ENCODE measurements around the gene CHRNA9.
"Not testable (repeated sequence)": the region's sequence is repeated elsewhere in the genome, so short reads cannot be mapped to it uniquely, and the experiment has no call there.

Gene CHRNA9, protein sequence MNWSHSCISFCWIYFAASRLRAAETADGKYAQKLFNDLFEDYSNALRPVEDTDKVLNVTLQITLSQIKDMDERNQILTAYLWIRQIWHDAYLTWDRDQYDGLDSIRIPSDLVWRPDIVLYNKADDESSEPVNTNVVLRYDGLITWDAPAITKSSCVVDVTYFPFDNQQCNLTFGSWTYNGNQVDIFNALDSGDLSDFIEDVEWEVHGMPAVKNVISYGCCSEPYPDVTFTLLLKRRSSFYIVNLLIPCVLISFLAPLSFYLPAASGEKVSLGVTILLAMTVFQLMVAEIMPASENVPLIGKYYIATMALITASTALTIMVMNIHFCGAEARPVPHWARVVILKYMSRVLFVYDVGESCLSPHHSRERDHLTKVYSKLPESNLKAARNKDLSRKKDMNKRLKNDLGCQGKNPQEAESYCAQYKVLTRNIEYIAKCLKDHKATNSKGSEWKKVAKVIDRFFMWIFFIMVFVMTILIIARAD

DNA sequence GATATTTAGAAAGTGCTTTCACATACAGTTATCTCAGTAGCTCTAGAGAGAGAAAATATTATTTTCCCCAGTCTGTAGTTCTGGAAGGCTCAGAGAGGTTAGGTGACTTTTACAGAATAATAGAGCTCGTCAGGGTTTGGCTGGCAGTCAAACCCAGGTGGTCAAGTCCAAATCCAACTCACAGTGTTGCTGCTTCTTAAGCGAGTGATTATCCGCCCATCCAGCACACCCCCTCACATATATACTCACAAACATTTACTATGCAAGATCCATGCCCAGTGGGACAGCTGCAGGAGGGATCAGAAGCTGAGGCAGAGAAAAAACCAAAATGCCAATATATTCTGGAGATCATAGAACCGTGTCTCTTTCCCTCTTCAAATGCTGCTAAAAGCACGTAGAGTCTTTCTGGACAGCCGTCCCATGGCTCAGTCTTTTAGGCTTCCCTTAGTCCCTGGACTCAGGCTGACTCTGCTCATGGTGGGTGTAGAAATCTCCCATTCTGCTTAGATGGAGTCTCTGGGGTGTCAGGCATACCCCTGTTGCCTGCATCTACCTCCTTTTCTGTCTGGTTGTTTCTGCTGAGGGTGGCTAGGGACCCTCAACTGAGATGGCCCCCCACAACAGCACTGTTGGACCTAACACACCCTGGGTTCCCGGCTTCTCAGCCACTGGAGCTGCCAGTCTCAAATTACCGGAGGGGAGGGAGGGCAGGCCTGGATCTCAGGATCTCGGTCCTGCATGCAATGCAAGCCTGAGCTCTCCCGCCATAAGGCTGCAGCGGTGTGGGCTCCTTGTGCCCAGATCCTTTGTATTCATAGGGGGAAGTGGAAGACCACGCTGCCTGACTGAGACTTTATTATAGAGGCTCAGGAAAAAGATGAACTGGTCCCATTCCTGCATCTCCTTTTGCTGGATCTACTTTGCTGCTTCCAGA, at the start of gene CHRNA9:
Gene CHRNA9 (plus strand): TSS at position 743 of the 934 bp plus-strand sequence. CDS start 135 bp downstream, at position 878.
- peaks cover 16% of the 10 kb centered on the region for H3K27me3 Mint-ChIP-seq (ENCODE audit: low read depth)
- no peaks in the 10 kb centered on the region for H3K36me3 Mint-ChIP-seq (ENCODE audit: low read depth)
- no peak within 1 kb of the TSS for H3K4me3 Mint-ChIP-seq
- H3K9me3 Mint-ChIP-seq: no peaks in the 10 kb centered on the region
- peaks cover 2% of the 10 kb centered on the region for H3K4me1 Mint-ChIP-seq (ENCODE audit: low read depth)
- no peak within 1 kb of the TSS for H3K27ac Mint-ChIP-seq
- DNase-seq (ENCODE audit: low spot score): no peak

DNA sequence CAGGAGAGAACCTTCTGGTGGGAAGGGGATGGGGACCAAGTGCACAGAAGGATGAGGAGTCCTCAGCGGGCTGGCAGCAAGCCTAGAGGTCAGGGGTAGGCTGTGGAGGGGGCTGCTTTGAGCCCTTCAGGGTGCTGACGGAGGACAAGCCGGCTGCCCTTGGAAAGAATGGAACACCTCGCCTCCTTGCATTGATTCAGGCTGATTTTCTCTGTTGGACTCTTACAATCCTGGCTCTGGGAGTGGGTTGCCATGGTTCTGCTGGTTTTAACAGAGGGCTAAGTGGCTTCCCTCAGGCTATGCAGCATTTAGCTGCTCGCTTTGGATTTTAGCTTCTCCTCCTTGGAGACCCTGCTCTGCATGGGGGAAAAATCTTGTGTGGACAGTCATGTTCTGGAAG, 49.4 kb upstream of the CHRNA9 start:
- H3K27ac Mint-ChIP-seq: peak overlapping the region; percentile 67
- H3K27me3 Mint-ChIP-seq (ENCODE audit: low read depth): no peaks in the 10 kb centered on the region
- peaks cover 49% of the 10 kb centered on the region for H3K4me1 Mint-ChIP-seq (ENCODE audit: low read depth)

DNA sequence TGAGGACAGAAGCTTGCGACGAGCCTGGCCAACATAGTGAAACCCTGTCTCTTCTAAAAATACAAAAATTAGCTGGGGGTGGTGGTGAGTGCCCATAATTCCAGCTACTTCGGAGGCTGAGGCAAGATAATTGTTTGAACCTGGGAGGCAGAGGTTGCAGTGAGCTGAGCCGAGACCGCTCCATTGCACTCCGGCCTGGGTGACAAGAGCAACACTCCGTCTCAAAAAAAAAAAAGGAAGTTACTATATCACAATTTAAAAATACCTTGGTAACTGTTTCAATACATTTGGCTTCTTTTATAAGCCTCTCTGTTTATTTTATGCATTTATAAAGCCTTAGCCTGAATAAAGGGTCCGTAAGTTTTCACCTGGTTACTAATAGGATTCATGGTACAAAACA, 46.6 kb upstream of the CHRNA9 start:
- Mint-ChIP-seq H3K4me3 (peak overlapping the region; percentile 2), H3K4me1 (ENCODE audit: low read depth) (peaks cover 54% of the 10 kb centered on the region), H3K27me3 (ENCODE audit: low read depth) (no peaks in the 10 kb centered on the region), H3K36me3 (ENCODE audit: low read depth) (peaks cover 3% of the 10 kb centered on the region), H3K27ac (no peak overlapping the region), H3K9me3 (peaks cover 8% of the 10 kb centered on the region)
- no peak for DNase-seq (ENCODE audit: low spot score)

More for the DNA sequence above, 49.4 kb upstream of the CHRNA9 start:
- Mint-ChIP-seq H3K4me3 (no peak overlapping the region), H3K36me3 (ENCODE audit: low read depth) (peaks cover 5% of the 10 kb centered on the region), H3K9me3 (peaks cover 2% of the 10 kb centered on the region)
- no peak for DNase-seq (ENCODE audit: low spot score)

DNA sequence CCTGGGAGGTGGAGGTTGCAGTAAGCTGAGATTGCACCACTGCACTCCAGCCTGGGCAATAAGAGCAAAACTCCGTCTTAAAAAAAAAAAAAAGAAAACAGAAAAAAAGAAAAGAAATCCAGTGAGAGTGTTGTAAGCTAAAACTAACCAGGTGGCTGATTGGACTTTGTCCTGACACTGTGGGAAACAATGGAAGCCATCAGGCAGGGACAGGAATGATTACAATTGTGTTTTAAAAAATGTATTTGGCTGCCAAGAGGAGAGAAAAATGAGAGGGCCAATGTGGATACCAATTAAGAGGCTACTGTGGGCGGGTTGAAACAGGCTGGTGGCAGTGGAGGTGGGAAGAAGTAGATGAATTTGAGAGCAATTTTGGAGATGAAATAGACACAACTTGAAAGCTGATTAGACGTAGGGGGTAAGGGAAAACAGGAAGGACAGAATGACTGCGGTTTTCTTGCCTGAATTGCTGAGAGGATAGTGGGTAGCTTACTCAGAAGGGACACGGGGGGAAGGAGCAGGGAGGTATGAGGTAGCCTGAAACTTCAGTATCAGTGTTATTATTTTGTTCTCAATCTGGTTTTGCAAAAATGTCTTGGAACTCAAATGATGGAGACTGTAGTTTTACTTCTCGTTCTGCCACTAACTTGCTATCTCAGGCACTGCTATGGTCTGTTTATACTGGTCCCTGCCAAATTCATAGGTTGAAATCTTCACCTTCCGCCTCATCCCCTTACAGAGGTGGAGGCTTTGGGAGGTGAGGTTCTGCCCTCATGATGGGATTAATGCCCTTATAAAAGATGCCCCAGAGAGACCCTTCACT, 45.6 kb upstream of the CHRNA9 start:
- H3K27ac Mint-ChIP-seq: peak overlapping the region; percentile 83
- no peaks in the 10 kb centered on the region for H3K27me3 Mint-ChIP-seq (ENCODE audit: low read depth)
- H3K9me3 Mint-ChIP-seq: peaks cover 8% of the 10 kb centered on the region
- peaks cover 3% of the 10 kb centered on the region for H3K36me3 Mint-ChIP-seq (ENCODE audit: low read depth)
- peaks cover 44% of the 10 kb centered on the region for H3K4me1 Mint-ChIP-seq (ENCODE audit: low read depth)
- peak overlapping the region; percentile 69 for H3K4me3 Mint-ChIP-seq
- DNase-seq (ENCODE audit: low spot score): peak; percentile 57

DNA sequence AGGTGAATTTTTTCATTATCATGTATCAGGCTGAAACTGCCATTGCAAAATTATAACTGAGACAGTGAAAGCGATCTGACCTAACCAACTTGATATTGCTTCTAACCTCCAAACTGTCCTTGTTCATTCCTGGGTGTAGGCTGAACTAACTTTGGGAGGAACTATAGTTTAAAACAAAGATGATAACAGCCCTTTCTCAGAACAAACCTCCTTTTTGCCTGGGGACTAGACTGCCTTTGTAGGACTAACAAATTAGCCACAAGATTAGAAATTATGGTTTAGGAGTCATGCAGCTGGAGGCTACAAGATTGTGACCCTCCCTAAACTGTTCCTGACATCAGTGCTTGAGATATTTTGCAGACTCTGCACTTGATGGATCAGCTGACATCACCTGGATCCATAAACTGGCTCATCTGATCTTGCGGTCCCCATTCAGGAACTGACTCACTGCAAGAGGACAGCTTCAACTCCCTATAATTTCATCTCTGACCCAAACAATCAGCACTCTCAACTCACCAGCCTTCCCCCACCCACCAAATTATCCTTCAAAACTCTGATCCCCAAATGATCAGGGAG, 44.4 kb upstream of the CHRNA9 start:
- Mint-ChIP-seq H3K27ac (peak overlapping the region; percentile 83), H3K4me3 (peak overlapping the region; percentile 69), H3K4me1 (ENCODE audit: low read depth) (peaks cover 43% of the 10 kb centered on the region)
- not testable (repeated sequence) for H3K36me3 Mint-ChIP-seq (ENCODE audit: low read depth); H3K27me3 Mint-ChIP-seq (ENCODE audit: low read depth); DNase-seq (ENCODE audit: low spot score); H3K9me3 Mint-ChIP-seq

DNA sequence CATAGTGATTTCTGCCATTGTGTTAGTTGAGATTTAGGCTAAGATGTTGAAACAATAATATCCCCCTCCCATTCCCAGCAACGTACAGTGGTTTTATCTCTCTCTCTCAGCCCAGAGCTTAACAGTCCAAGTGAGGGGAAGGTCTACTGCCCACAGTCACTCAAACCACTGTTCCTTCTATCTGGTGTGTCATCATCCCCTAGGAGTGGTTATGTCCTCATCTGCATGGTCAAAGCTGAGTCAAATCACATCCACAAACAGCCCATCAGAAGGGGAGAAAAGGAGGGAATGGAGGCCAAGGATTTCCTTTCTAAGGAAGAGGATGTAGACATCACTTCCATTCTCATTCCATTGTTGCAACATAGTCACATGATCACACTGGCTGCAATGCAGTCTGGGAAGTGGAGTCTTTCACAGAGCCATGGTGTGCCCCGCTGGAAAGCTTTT, 42.8 kb upstream of the CHRNA9 start:
- Mint-ChIP-seq H3K27ac (peak overlapping the region; percentile 41), H3K36me3 (ENCODE audit: low read depth) (peaks cover 3% of the 10 kb centered on the region), H3K4me1 (ENCODE audit: low read depth) (peaks cover 43% of the 10 kb centered on the region), H3K4me3 (no peak overlapping the region), H3K9me3 (peaks cover 8% of the 10 kb centered on the region), H3K27me3 (ENCODE audit: low read depth) (no peaks in the 10 kb centered on the region)
- DNase-seq (ENCODE audit: low spot score): no peak

DNA sequence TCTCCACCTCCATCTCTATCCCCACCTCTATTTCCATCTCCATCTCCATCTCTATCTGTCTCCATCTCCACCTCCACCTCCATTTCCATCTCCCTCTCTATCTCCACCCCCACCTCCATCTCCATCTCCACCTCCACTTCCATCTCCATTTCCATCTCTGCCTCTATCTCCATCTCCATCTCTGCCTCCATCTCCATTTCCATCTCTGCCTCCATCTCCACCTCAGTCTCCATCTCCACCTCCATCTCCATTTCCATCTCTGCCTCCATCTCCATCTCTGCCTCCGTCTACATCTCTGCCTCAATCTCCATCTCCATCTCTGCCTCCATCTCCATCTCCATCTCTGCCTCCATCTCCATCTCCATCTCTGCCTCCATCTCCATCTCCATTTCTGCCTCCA, 40.8 kb upstream of the CHRNA9 start:
- Mint-ChIP-seq H3K4me3 (no peak overlapping the region), H3K36me3 (ENCODE audit: low read depth) (peaks cover 3% of the 10 kb centered on the region), H3K27me3 (ENCODE audit: low read depth) (no peaks in the 10 kb centered on the region), H3K27ac (no peak overlapping the region), H3K9me3 (peaks cover 8% of the 10 kb centered on the region), H3K4me1 (ENCODE audit: low read depth) (peaks cover 50% of the 10 kb centered on the region)
- DNase-seq (ENCODE audit: low spot score): no peak

DNA sequence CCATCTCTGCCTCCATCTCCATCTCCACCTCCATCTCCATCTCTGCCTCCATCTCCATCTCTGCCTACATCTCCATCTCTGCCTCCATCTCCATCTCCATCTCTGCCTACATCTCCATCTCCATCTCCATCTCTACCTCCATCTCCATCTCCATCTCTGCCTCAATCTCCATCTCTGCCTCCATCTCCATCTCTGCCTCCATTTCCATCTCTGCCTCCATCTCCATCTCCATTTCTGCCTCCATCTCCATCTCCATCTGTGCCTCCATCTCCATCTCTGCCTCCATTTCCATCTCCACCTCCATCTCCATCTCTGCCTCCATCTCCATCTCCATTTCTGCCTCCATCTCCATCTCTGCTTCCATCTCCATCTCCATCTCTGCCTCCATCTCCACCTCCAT, 40.1 kb upstream of the CHRNA9 start:
- H3K27me3 Mint-ChIP-seq (ENCODE audit: low read depth); H3K9me3 Mint-ChIP-seq; H3K36me3 Mint-ChIP-seq (ENCODE audit: low read depth); H3K4me3 Mint-ChIP-seq; H3K27ac Mint-ChIP-seq; DNase-seq (ENCODE audit: low spot score): not testable (repeated sequence)
- H3K4me1 Mint-ChIP-seq (ENCODE audit: low read depth): peaks cover 50% of the 10 kb centered on the region

DNA sequence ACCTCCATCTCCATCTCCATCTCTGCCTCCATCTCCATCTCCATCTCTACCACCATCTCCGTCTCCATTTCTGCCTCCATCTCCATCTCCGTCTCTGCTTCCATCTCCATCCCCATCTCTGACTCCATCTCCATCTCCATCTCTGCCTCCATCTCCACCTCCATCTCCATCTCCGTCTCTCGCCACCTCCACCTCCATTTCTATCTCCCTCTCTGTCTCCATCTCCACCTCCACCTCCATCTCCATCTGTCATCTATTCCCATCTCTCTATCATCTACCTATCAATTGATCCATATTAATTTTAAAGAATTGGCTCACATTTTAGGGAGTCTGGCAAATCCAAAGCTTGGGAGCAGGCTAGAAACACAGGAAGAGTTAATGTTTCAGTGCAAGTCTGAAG, 39.6 kb upstream of the CHRNA9 start:
- Mint-ChIP-seq H3K27me3 (ENCODE audit: low read depth) (no peaks in the 10 kb centered on the region), H3K4me1 (ENCODE audit: low read depth) (peaks cover 50% of the 10 kb centered on the region), H3K4me3 (no peak overlapping the region), H3K36me3 (ENCODE audit: low read depth) (peaks cover 3% of the 10 kb centered on the region), H3K9me3 (peaks cover 8% of the 10 kb centered on the region), H3K27ac (no peak overlapping the region)
- DNase-seq (ENCODE audit: low spot score): no peak

DNA sequence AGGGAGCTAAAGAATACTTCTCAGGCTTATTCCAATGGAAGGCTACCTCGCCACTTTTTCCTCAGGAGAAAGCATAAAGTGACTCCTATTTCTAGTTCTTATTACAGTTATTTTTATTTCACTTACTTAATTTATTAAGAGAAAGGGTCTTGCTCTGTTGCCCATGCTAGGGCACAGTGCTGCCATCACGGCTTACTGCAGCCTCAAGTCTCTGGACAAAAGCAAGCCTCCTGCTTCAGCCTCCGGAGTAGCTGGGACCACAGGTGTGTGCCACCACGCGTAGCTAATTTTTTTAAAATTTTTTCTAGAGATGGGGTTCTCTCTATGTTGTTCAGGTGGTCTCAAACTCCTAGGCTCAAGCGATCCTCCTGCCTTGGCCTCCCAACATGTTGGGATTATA, 36.0 kb upstream of the CHRNA9 start:
- Mint-ChIP-seq H3K27ac (no peak overlapping the region), H3K9me3 (peaks cover 4% of the 10 kb centered on the region), H3K4me1 (ENCODE audit: low read depth) (peaks cover 51% of the 10 kb centered on the region), H3K36me3 (ENCODE audit: low read depth) (peaks cover 3% of the 10 kb centered on the region), H3K27me3 (ENCODE audit: low read depth) (no peaks in the 10 kb centered on the region), H3K4me3 (no peak overlapping the region)
- no peak for DNase-seq (ENCODE audit: low spot score)

DNA sequence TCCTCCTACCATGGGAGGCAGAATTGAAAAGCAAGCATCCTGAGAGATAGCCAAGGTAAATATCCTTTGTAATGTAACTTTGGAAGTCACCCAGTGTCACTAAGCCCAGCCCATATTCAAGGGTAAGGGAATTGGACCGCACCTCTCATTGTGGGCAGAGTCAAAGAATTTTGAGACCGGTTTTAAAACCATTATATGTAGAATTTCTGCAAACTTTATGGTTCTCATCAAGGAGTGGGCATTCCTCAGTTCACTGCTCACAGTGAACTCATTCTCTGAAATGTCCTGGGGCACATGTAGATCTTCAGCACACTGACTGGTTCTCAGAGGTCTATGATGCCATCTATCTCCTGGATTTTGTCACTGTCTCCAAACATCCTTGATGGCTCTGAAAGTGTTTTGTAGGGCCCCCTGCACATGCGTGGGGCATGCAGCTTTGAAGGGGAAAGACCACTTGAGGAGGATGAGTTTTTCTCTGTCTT, 35.3 kb upstream of the CHRNA9 start:
- no peaks in the 10 kb centered on the region for H3K27me3 Mint-ChIP-seq (ENCODE audit: low read depth)
- H3K9me3 Mint-ChIP-seq: peaks cover 9% of the 10 kb centered on the region
- H3K4me1 Mint-ChIP-seq (ENCODE audit: low read depth): peaks cover 55% of the 10 kb centered on the region
- no peak for DNase-seq (ENCODE audit: low spot score)
- peaks cover 8% of the 10 kb centered on the region for H3K36me3 Mint-ChIP-seq (ENCODE audit: low read depth)
- peak overlapping the region; percentile 45 for H3K27ac Mint-ChIP-seq
- H3K4me3 Mint-ChIP-seq: no peak overlapping the region

DNA sequence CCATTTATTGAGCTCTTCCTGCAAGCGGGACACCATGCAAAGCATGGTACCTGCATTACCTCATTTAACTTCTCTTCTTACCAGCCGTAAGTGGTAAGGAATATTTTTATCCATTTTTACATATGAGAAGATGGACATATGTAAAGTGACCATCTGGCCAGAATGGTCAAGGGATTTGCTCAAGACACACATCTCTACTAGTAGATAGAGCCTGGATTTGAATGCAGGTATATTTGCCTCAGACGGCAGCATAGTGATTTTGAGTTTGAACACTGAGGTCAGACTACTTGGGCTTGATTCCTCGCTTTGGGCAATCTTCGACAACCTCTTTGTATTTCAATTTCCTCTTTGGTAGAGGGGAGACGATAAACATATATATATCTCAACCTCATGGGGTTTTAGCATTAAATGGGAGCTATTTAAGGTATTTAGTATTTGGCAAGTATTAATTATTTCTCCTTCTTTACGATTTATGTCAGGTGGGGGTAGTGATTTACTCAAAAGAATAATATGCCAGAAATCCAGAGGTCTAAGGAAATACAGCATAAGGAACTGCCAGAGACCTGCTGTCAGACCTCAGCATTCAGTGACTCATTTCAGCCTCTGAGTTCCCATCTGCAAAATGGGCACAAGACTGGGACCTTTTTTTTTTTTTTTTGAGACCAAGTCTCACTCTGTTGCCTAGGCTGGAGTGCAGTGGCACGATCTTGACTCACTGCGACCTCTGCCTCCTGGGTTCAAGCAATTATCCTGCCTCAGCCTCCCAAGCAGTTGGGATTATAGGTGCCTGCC, 34.6 kb upstream of the CHRNA9 start:
- Mint-ChIP-seq H3K4me1 (ENCODE audit: low read depth) (peaks cover 62% of the 10 kb centered on the region), H3K9me3 (peaks cover 11% of the 10 kb centered on the region), H3K27ac (peak overlapping the region; percentile 93), H3K4me3 (peak overlapping the region; percentile 75), H3K27me3 (ENCODE audit: low read depth) (no peaks in the 10 kb centered on the region), H3K36me3 (ENCODE audit: low read depth) (peaks cover 14% of the 10 kb centered on the region)
- no peak for DNase-seq (ENCODE audit: low spot score)

All from T-helper 2 cell treated with Interferon-gamma antibody and Interleukin-4, amounts not matched to agents 5 μg/mL and 100 μg/mL, for 36 hours (primary cell).